Thoracic aorta (tissue), 2 donors: ENCODE data around the gene LRRC49. TPM values are rescaled to one million over a fixed set of nuclear protein-coding genes. Genes with fewer than 3 reads are reported as not detected.

Source experiments
- ATAC-seq: fragments of 150-250 bp; one replicate; pipeline ENCODE4 v1.8.0; 2017; ENCODE audit warnings: low read depth; ENCODE audit not compliant: insufficient number of reproducible peaks, low FRiP score
- DNase-seq: peaks from one replicate; pipeline ENCODE4 v3.0.0-alpha.2; 2020; ENCODE audit warnings: low spot score
- H3K27ac ChIP-seq, 2 donors: fragments of 200-600 bp; sonication (generic); 1 replicate in 1 of 2; 2 replicates in 1 of 2; pipeline ENCODE4 v1.5.1; 2016; ENCODE audit warnings: mild to moderate bottlenecking in 2 of 2, moderate library complexity in 2 of 2
- H3K27me3 ChIP-seq: fragments of 200-600 bp; sonication (generic); replicated peaks from 2 replicates; pipeline ENCODE4 v1.6.0; 2016; ENCODE audit warnings: mild to moderate bottlenecking; ENCODE audit not compliant: insufficient read depth
- H3K36me3 ChIP-seq: fragments of 200-600 bp; sonication (generic); one replicate; pipeline ENCODE4 v1.5.1; 2016
- H3K4me1 ChIP-seq, 2 donors: fragments of 200-600 bp; sonication (generic); 1 replicate in 1 of 2; 2 replicates in 1 of 2; pipeline versions ENCODE4 v1.5.1 to v1.6.0; 2016; ENCODE audit warnings: low read depth in 2 of 2, mild to moderate bottlenecking in 1 of 2; ENCODE audit not compliant: control insufficient read depth in 1 of 2
- H3K4me3 ChIP-seq: fragments of 200-600 bp; sonication (generic); 2 replicates; pipeline ENCODE4 v1.5.1; 2016; ENCODE audit warnings: mild to moderate bottlenecking
- H3K9me3 ChIP-seq: fragments of 200-600 bp; sonication (generic); 2 replicates; pipeline ENCODE4 v1.5.1; 2016
- total RNA-seq, 2 donors: library from RNA; depleted of rRNA; stranded (reverse); fragments of >200 nt; gene quantifications; one replicate each; pipeline versions ENCODE4 v1.1.0 to v1.2.3, GENCODE V29; 2016
- TF ChIP-seq, protein P1 (sequence below): fragments of 200-600 bp; sonication (generic); IDR thresholded peaks from one replicate; pipeline ENCODE4 v1.5.1; 2019; ENCODE audit warnings: antibody characterized with exemption

Gene LRRC49
- total RNA-seq, 2 donors from 2014 or later = 8.9 to 9.4 TPM

DNA sequence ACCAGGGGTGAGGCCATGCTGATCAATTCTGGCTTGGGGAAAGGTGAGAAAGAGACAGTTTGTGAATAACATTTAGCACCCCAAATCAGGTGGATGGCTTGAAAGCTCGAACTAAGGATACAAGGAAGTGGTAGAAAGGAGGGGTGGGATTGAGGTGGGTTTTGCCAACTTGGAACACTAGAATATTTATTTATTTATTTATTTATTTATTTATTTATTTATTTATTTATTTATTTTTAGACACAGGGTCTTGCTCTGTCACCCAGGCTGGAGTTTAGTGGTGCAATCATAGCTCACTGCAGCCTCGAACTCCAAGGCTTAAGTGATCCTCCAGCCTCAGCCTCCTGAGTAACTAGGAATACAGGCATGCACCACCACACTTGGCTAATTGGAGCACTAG, 191.6 kb downstream of the LRRC49 start:
- DNase-seq (no peak), ATAC-seq (no peak)
- Histone ChIP-seq H3K4me3 (no peak overlapping the region), H3K9me3 (no peaks in the 10 kb centered on the region), H3K36me3 (no peaks in the 10 kb centered on the region), H3K27ac (peak overlapping the region; percentile 84 to 95), H3K27me3 (no peaks in the 10 kb centered on the region), H3K4me1 (peaks cover 23 to 47% of the 10 kb centered on the region in 2 donors)
- TF ChIP-seq, protein P1, sequence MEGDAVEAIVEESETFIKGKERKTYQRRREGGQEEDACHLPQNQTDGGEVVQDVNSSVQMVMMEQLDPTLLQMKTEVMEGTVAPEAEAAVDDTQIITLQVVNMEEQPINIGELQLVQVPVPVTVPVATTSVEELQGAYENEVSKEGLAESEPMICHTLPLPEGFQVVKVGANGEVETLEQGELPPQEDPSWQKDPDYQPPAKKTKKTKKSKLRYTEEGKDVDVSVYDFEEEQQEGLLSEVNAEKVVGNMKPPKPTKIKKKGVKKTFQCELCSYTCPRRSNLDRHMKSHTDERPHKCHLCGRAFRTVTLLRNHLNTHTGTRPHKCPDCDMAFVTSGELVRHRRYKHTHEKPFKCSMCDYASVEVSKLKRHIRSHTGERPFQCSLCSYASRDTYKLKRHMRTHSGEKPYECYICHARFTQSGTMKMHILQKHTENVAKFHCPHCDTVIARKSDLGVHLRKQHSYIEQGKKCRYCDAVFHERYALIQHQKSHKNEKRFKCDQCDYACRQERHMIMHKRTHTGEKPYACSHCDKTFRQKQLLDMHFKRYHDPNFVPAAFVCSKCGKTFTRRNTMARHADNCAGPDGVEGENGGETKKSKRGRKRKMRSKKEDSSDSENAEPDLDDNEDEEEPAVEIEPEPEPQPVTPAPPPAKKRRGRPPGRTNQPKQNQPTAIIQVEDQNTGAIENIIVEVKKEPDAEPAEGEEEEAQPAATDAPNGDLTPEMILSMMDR = no peak

DNA sequence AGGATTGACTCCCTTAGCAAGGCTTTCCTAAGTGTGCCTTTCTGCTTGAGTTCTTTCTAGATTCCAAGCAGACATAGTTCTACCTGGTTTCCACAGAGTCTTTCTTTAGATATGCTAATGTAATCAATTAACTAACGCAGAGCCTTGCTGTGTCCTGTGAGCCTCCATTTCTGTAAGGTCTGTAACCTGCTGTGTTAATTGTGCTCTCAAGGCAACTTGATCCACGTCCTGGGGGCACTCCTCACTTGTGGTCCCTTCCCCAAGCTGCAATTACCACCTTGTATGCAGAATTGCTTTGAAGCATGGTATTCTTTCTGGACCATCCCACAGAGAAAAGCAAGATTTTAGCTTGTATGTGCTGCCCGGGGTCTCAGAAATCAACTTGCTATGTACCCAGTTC, 193.2 kb downstream of the LRRC49 start:
- Histone ChIP-seq H3K27me3 (no peaks in the 10 kb centered on the region), H3K36me3 (no peaks in the 10 kb centered on the region), H3K4me3 (no peak overlapping the region), H3K27ac (no peak overlapping the region), H3K9me3 (no peaks in the 10 kb centered on the region), H3K4me1 (peaks cover 11 to 31% of the 10 kb centered on the region in 2 donors)
- TF ChIP-seq, protein P1 = no peak
- no peak for ATAC-seq
- no peak for DNase-seq

DNA sequence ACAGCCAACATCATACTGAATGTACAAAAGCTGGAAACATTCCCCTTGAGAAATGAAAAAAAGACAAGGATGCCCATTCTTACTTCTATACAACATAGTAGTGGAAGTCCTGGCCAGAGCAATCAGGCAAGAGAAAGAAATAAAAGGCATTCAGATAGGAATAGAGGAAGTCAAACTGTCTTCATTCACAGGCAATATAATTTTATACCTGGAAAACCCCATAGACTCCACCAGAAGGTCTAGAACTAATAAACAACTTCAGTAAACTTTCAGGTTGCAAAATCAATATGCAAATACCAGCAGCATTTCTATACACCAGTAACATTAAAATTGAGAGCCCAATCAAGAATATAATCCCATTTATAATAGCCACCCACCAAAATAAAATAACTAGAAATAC, 195.5 kb downstream of the LRRC49 start:
- Histone ChIP-seq H3K27me3 (no peaks in the 10 kb centered on the region), H3K27ac (no peak overlapping the region), H3K4me1 (peaks cover 7 to 12% of the 10 kb centered on the region in 2 donors), H3K4me3 (no peak overlapping the region), H3K9me3 (no peaks in the 10 kb centered on the region), H3K36me3 (no peaks in the 10 kb centered on the region)
- DNase-seq (no peak), ATAC-seq (no peak)
- TF ChIP-seq, protein P1 = no peak

DNA sequence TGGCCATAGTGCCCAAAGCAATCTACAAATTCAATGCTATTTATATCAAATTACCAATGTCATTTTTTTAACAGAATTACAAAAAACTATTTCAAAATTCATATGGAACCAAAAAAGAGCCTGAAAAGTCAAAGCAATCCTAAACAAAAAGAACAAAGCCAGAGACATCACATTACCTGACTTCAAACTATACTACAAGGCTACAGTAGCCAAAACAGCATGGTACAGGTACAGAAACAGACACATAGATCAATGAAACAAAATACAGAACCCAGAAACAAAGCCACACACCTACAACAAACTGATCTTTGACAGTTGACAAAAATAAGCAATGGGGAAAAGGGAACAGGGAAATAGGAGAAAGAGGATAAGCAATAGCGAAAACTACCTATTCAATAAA, 196.1 kb downstream of the LRRC49 start:
- no peak for ATAC-seq

DNA sequence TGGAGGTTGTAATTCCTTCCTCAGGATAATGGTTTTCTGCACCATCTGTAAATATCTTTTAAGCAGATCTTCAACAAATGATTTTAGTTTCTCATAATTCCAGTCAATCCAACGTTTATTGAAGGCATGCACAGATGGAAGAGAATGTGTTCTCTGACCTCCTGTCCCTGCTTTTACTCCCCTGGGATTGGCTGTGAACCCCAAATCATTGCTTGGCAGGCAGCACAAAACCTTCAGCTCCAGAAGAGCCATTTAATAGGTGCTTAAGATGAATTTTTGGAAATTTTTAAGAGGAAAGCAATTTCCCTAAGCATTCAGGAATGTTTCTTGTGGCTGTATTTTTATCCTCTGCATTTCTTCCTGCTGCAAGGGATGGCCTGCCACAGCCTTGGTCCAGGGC, 197.2 kb downstream of the LRRC49 start:
- H3K27ac ChIP-seq = no peak overlapping the region
- TF ChIP-seq, protein P1 = no peak
- H3K36me3 ChIP-seq = no peaks in the 10 kb centered on the region
- no peak overlapping the region for H3K4me3 ChIP-seq
- no peaks in the 10 kb centered on the region for H3K9me3 ChIP-seq
- DNase-seq = no peak
- H3K4me1 ChIP-seq = peaks cover 0 to 13% of the 10 kb centered on the region in 2 donors
- no peak for ATAC-seq
- H3K27me3 ChIP-seq = no peaks in the 10 kb centered on the region

More for the DNA sequence above, 196.1 kb downstream of the LRRC49 start:
- H3K27ac ChIP-seq = no peak overlapping the region
- H3K4me1 ChIP-seq = peaks cover 5 to 14% of the 10 kb centered on the region in 2 donors
- TF ChIP-seq, protein P1 = no peak
- H3K9me3 ChIP-seq = no peaks in the 10 kb centered on the region
- H3K4me3 ChIP-seq = no peak overlapping the region
- no peaks in the 10 kb centered on the region for H3K36me3 ChIP-seq
- DNase-seq = no peak
- H3K27me3 ChIP-seq = no peaks in the 10 kb centered on the region
